Ishikawa (cell line): ENCODE data around the gene FGF18.

Experiments used
- CEBPB ChIP-seq: IDR thresholded peaks from 2 replicates; pipeline ENCODE4 v1.6.1; 2012
- CREB1 ChIP-seq: IDR thresholded peaks from 2 replicates; pipeline ENCODE4 v1.6.1; 2012; ENCODE audit warnings: low read depth
- EGR1 ChIP-seq: IDR thresholded peaks from 2 replicates; pipeline ENCODE4 v1.6.1; 2012
- EP300 ChIP-seq: IDR thresholded peaks from 2 replicates; pipeline ENCODE4 v1.6.1; 2012; ENCODE audit warnings: borderline replicate concordance
- FOXM1 ChIP-seq: IDR thresholded peaks from 2 replicates; pipeline ENCODE4 v1.6.1; 2012; ENCODE audit warnings: low read depth, borderline replicate concordance
- MAX ChIP-seq: IDR thresholded peaks from 2 replicates; pipeline ENCODE4 v1.6.1; 2012
- NFIC ChIP-seq: IDR thresholded peaks from 2 replicates; pipeline ENCODE4 v1.6.1; 2012
- RAD21 ChIP-seq: IDR thresholded peaks from 2 replicates; pipeline ENCODE4 v1.6.1; 2012; ENCODE audit warnings: low read depth
- REST ChIP-seq: IDR thresholded peaks from 2 replicates; pipeline ENCODE4 v1.6.1; 2012; ENCODE audit warnings: low read depth, mild to moderate bottlenecking
- TAF1 ChIP-seq: IDR thresholded peaks from 2 replicates; pipeline ENCODE4 v1.6.1; 2012; ENCODE audit warnings: low read depth, mild to moderate bottlenecking
- TCF12 ChIP-seq: IDR thresholded peaks from 2 replicates; pipeline ENCODE4 v1.6.1; 2012; ENCODE audit warnings: low read depth
- USF1 ChIP-seq: IDR thresholded peaks from 2 replicates; pipeline ENCODE4 v1.6.1; 2012
- YY1 ChIP-seq: IDR thresholded peaks from 2 replicates; pipeline ENCODE4 v1.6.1; 2012; ENCODE audit warnings: low read depth

GRCh38 chr5:171454549-171454948, 35.1 kb downstream of the FGF18 start:
- TF ChIP-seq EGR1 (no peak), TCF12 (no peak), REST (no peak), CEBPB (no peak), MAX (no peak), YY1 (no peak), EP300 (no peak), USF1 (no peak), TAF1 (no peak), NFIC (no peak), RAD21 (no peak), FOXM1 (no peak), CREB1 (no peak)
